Activated T-cell treated with anti-CD3 and anti-CD28 coated beads for 48 hours (primary cell): ENCODE data around the gene TEX44.
"Not testable (repeated sequence)": the region's sequence is repeated elsewhere in the genome, so short reads cannot be mapped to it uniquely, and the experiment has no call there.

Source experiments
- DNase-seq: peaks from one replicate; pipeline ENCODE4 v3.0.0-alpha.2; 2020; ENCODE audit warnings: low read depth

TEX44 gene

DNA sequence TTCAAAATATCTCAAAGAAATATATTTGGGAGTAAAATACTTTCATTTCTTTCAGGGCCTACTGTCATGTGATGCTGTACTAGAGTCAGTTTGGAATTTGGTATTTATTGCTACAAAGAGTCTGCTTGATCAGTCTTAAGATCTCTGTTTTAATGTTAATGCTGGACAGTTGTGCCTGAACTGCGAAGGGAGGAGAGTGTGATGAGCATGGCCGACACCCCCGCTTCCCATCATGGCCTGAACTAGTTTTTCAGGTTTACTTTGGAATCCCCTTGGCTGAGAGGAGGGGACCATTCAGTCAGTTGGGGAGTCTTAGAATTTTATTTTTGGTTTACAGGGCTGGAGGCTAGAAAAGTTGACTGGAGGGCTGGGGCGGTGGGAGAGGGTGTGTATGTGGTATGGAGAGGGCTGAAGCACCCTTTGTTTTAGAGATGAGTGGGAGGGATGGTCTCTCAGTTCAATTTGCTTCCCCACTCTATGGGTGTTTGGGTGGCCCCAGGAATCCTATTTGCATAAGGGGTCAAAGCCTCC lies 20.9 kb upstream of the TEX44 start:
- DNase-seq, result no peak

DNA sequence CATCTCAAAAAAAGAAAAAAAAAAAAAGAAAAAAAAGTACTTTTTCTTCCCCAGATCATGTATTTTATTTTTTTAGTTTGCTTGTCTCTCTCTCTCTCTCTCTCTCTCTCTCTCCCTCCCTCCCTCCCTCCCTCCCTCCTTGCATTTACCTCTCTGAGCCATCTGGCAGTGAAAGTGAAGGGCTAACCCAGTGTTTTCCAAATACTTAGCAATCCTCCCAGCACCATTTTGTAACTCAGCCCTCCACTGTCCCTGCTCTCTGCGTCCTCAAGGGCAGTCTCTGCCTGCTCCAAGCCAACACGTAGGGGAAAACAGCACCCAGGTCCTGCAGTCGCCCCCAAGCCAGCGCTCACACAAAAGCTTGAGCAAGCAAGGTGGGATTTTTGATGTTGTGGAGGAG lies 19.6 kb upstream of the TEX44 start:
- DNase-seq, result no peak

DNA sequence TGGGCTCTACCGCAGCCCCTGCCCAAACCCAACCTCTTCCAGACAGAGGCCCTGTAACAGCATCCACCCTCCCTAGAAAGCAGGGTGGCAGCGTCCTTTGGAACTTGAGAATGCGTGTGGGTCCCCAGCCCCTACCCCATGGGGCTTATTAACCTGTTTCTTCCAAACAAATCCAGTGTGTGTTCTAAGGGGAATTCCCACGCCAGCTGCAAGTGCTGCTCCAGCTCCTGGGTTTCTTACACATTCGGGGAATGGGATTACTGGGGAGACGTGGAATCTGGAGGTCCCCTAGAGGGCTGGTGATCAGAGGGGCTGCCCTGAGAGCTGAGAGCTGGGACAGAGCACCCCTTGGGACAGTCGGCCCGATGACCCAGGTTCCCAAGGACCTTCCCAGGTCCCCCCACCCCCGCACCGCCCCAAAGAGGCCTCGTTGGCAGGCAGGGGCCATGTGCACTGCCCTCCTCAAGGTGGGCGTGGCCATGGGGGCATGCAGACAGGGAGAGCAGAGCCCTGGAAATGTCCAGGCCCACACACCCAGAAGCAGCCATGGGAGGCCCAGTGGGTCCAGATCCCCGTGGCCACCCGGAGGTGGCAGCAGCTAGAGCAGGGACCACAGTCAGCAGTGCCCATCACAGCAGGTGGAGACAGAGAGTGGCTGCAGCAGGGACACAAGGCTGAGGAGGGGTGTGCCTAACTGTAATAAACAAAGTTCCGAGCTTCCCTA lies 18.8 kb upstream of the TEX44 start:
- DNase-seq, result no peak

DNA sequence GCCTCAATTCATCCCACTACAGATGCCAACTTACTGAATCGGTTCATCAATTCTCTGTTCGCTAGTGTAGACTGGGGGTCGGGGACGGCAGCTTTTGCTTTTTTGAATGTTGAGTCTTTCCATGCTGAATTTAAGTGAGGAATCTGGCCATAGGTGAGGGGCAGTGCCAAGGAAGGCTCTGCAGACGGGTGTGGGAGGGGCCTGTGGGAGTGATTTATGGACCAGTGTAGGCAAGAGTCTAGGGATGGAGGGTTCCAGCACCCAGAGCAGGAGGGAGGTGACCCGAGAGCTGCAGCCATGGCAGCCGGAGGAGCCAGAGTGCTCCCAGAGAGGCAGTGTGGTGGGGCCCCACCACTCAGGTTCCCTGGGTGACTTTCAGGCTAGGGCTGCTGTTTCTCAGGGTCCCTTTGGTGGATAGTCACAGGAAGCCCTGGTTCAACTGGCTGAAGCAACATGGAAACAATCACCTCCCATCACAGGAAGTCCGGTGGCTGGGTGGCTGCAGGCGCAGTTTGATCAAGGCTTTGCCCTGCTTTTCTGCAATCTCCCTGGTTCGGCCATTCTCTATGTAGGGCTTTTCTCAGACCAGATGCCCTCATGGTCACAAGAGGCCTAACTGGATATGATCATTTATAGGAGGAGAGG lies 16.9 kb upstream of the TEX44 start:
- no peak for DNase-seq

DNA sequence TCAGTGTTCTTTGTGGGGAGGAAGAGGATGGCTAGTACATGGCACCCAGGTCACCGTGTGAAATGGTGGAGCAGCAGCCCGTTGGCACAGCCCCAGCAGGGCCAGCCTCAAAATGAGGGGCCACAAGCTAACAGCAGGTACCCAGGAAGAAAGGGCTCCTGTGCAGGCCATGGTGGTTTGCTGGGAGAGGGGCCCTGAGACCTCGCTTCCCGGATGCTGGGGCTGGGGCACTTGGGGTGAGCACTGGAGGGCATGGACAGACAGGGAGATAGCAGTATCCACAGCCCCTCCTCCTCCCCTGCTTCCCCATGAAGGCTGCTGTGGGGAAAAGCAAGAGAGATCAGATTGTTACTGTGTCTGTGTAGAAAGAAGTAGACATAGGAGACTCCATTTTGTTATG lies 16.2 kb upstream of the TEX44 start:
- no peak for DNase-seq

DNA sequence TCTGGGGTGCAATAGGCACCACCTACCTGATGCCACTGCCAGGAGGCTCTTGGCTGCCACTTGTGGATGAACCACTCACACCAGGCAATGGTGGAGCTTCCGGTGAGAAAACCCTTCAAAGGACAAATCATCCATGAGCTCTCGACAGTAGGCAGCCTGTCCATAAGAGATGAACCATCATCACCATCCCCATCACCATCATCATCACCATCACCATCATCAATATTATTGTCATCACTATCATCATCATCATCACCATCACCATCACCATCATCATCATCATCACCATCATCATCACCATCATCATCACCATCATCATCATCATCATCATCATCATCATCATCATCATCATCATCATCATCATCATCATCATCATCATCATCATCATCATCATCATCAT lies 14.0 kb upstream of the TEX44 start:
- DNase-seq, result not testable (repeated sequence)

DNA sequence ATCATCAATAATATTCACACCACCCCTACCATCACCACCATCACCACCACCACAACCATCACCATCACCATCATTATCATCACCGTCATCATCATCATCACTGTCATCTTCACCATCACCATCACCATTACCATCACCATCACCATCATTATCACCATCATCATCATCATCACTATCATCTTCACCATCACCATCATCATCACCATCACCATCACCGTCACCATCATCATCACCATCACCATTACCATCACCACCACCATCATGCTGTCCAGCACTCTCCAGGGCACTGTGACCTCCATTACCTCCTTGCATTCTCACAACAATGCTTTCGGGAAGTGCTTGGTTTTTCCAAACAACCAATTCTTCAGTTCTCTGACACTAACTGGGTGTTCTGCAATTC lies 13.1 kb upstream of the TEX44 start:
- no peak for DNase-seq

DNA sequence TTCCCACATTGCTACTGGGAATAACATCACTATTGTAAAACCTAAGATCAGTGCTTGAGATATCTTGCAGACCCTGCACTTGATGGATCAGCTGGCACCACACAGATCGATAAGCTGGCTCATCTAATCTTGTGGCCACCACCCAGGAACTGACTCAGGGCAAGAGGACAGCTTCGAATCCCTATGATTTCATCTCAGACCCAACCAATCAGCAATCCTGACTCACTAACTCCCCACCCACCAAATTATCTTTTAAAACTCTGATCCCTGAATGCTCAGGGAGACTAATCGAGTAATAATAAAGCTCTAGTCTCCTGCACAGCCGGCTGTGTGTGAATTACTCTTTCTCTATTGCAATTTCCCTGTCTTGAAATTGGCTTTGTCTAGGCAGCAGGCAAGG lies 11.3 kb upstream of the TEX44 start:
- DNase-seq, result no peak

DNA sequence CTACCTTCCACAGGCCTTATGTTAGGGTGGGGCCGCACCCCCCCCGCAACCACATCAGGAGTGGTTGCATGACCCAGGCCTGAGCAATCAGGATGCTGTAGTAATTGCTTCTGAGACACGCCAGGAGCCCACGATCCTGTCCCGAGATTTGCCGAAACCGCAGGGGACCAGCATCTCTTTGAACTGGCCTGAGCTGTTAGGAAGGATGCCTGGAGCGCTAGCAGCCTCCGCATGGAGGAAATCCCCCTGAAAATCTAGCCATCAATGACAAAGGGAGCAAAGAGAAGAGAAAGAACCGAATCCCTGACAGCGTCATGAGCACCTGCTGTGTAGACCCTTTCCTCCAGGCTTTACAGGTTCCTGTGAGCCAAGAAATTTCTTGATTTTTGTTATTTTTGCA lies 8.7 kb upstream of the TEX44 start:
- DNase-seq, result no peak

DNA sequence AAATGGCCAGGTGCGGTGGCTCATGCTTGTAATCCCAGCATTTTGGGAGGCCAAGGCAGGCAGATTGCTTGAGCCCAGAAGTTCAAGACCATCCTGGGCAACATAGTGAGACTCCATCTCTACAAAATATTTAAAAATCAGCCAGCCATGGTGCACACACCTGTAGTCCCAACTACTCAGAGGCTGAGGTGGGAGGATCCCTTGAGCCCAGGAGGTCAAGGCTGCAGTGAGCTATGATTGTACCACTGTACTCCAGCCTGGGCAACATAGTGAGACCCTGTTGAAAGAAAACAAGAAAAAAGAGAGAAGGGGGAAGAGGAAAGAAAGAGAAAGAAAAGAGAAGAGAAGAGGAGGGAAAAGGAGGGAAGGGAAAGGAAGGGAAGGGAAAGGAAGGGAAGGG lies 4.9 kb upstream of the TEX44 start:
- DNase-seq, result not testable (repeated sequence)

DNA sequence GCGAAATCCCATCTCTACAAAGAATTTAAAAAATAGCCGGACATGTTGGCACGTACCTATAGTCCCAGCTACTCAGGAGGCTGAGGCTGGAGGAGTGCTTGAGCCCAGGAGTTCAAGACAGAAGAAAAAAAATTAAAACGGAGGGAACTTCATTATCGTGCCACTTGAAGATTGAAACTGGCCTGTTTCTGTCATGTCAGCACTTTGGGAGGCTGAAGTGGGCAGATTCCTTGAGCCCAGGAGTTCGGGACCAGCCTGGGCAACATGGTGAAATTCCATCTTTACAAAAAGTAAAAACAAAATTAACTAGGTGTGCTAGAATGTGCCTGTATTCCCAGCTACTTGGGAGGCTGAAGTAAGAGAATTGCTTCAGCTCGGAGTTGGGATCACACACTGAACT lies 3.0 kb upstream of the TEX44 start:
- DNase-seq, result no peak

DNA sequence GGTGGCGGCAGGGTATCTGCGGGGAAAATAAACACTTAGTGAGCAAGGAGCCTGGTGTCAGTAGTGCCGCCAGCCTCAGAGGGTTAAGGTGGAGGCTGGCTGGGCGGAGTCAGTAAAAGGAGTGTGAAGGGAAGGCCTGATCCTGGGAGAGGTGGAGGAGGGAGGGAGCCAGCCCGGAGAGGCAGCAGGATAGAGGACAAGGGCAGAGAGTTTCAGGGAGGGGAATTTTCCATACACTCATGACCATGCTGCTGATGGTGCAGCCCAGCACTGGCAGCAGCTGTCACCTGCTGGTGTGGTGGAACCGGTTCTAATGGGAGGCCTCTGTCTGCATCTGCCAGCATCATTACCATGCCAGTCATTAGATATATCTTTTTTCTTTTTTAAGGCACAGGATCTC lies 2.0 kb upstream of the TEX44 start:
- DNase-seq, result no peak

DNA sequence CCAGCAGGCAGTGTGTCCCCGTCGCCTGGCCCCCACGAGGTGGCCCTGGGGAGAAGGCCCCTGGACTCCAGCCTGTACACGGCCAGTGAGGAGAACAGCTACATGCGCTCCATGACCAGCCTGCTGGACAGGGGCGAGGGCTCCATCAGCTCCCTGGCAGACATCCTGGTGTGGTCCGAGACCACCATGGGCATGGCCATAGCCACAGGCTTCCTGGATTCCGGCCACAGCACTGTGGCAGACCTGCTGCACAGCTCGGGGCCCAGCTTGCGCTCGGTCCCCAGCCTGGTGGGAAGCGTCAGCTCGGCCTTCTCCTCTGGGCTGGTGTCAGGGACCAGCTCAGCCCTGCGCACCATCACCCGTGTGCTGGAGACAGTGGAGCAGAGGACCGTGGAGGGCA lies 1.0 kb downstream of the TEX44 start:
- no peak for DNase-seq

DNA sequence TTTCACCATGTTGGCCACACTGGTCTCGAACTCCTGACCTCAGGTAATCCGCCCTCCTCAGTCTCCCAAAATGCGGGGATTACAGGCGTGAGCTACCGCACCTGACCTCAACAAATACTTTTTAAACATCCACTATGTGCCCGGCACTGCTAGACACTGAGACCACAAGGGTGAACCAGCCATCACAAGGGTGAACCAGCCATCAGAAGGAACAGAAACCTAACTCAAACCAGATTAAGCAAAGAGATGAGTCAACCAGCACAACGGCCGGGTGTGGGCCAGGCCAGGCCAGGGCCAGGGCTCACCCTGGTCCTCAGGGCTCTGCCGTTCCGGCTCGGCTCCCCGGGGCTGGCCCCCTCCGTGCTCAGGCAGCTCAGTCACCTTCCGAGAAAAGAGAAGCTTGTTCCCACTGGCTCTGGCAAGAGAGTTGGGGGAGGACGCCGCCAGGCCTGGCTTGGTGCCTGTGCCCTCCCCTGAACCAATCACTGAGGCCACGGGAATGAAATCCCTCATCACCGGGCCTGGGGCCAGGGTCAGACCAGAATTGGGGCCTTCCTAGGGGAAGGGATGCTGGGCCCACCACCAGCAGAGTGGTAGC lies 4.4 kb downstream of the TEX44 start:
- no peak for DNase-seq

DNA sequence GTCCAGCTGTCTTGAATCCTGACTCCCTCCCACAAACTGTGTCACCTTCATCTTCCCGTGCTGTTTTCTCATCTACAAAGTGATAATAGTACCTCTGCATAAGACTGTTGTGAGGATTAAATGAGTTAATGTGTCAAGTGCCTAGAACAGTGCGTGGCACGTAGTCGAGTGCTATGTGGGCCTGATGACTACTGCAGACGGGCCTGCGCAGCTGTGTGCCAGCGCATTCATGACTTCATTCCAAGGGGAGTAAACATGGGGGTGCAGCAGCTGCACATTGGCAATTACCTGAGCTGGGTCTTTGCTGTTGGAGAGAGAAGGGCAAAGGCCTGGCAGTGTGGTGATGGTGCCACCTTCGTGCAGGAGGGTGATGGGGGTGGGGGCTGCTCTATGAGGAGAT lies 5.0 kb downstream of the TEX44 start:
- DNase-seq, result no peak

DNA sequence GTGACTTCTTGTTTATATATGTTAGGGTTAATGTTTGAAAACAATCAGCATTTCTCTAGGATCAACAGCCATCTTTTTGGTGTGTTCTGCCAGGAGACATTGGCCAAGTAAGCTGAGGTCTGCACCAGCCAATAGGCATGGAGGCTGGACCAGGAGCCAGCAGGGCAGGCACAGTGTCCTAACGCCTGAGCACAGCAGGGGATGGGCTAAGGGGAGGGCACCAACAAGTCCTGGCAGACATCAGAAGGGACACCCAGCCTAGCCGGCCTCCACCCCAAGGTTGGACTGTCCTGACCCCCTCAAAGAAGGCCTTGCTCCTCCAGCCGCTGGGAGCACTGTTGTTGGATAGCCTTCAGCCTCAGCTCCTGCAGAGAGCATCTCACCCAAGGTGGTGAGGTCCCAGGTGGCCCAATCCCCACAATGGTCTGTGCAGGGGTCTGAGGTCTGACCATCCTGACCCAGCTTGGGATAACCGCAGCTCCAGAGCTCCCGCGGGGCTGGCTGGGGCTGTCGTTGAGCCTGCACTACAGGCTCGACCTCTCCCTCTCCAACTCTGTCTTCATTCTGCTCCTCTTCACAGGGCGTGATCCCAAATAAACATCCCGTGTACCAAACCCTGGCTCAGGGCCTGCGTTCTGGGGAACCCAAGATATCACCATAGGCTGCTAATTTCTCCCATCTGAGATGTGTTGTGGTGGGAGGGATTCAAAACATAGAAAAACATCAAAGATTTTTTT lies 8.1 kb downstream of the TEX44 start:
- DNase-seq, result no peak

DNA sequence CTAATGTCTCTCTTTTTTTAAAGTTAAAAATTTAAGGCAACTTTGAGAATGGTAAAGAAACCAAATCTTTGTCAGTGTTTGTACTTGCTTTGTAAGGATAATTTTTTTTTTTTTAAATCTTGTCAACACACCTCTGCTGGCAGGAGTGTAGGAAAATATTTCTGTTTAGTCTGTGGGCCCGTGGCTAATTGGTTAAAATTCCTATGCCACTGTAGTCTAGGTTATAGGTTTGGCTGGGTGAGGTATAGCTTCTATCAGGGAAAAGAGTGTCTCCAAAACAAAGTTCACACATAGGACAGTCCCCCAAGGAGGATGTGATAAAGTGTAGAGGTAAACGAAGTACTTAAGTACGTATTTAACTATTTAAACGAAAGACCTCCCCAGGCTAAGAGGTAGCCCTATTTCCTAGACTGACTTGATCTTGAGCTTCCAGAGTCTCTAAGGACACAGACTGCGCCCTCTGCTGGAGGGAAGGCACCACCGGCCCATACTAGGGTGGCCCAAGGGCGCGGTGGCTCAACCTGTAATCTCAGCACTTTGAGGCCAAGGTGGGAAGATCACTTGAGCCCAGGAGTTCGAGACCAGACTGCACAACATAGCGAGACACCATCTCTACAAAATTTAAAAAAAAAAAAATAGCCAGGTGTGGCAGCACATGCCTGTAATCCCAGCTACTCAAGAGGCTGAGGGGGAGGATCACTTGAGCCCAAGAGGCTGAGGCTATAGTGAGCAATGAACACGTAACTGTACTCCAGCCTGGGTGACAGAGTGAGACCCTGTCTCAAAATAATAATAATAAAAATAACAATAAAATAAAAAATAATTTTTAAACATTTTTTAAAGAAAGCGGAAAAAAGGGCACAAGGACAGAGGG lies 8.9 kb downstream of the TEX44 start:
- DNase-seq, result peak; percentile 74

DNA sequence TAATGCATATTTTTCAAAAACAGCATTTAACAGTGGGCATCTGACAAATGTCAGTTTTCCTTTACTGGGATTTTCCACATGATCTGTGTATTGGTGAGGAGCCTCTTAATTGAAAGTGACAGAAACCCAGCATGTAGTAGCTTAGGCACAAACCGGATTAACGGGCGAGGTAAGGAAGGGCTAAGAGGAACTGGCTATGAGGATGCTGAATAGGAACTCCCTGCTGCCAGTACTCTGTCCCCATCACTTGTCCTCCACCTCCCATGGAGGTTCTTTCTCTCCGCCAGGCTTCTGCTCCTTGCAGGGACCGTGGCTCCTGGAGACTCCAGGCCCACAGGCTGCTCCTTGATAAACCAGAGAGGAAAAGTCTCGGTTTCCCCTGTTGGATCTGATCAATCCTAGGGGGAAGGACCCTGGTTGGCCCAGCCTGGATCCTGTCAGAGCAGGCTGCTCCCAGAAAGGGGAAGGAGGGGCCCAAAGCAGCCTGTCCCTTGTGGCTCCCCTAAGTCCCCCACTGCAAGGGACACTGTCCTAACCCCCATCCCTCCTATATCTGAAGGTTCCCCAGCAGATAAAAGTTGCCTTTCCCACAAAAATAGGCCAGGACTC lies 10.3 kb downstream of the TEX44 start:
- no peak for DNase-seq

DNA sequence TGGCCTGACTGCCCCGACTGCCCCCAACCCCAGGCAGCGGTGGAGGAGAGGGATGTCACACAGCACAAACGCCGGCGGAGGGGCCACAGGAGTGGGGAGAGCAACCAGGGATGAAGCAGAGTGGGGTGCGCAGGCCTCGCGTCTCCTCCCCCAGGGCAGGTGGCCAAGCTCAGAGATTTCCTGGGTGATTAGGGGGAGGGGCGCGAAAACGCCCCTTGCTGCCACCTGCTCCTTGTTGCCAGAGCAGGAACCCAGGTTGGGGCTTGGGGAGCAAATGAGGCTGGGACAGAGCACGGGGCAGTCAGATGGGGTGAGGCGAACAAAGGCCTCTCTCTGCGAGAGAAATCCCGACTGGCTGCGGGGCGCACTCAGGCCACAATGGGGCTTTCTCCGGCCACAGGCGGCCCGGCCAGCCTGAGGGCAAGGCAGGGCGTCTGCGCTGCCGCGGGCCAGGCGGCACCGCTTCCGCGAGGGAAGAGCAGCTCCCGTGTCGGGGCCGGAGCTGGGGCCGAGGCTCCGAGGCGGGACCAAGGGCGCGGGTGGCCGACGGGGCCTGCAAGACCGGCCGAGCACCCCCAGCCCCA lies 11.5 kb downstream of the TEX44 start:
- DNase-seq, result no peak

DNA sequence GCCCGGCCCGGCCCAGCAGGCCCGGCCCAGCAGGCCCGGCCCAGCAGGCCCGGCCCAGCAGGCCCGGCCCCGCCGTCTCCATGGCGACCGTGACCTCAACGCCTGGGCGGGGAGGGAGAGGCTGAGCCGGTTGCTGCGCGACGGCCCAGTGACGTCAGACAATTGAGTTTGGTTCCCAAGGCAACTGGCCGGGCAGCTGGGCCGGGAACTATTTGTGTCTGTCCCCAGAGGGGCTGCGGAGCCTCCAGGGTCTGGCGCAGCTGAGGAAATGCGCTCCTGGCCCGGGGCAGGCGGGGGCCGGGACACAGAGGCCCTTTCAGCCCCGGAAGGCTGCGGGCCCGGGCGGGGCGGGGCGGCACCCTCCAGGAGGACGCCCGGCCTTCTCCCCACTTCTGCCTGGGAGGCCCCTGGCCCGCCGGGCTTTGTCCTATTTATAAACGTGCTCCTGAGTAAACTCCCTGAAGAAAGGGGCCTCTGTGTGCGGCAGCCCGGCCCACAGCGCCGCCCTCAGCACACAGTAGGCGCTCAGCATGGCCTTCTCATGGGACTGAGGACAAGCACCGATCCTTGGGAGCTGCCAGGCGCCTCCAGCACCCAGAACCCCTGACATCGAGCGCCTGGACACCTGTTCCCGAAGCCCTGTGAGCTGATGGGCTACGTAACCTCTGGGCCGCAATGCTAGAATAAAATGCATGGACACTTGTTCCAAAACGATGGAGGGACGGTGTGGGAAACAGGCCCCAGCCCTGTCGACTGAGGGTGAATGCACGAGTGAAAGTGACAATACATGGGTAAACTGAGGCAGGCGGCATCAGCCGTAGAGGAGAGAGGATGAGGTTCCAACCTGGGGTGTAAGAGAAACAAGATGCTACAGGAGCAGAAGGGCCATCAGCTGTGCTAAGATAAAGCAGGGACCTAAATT lies 12.3 kb downstream of the TEX44 start:
- DNase-seq, result peak; percentile 88
